ENCODE measurements around the gene GPC6. TPM values are rescaled to one million over a fixed set of nuclear protein-coding genes. Genes with fewer than 3 reads are reported as not detected.

Gene GPC6
- polyA plus RNA-seq, 1 donor (not counting 4 experiments of a cell fraction or from before 2014, with no cell fraction given) = 0.42 TPM

- H3K9ac ChIP-seq (ENCODE audit: control insufficient read depth, extremely low read depth, insufficient read depth, low read length) = no peak overlapping the region
- TF ChIP-seq EZH2 (IDR thresholded peaks at IDR 0.05; ENCODE audit: low read length) (no peak), CTCF (optimal IDR thresholded peaks at IDR 0.05 in 1 of 3, IDR thresholded peaks at IDR 0.05 in 1 of 3, conservative IDR thresholded peaks at IDR 0.05 in 1 of 3; ENCODE audit: extremely low read depth in 1 of 3, insufficient read depth in 2 of 3, low read length in 3 of 3) (no peak)
- H3K27ac ChIP-seq (ENCODE audit: control insufficient read depth, insufficient read depth, low read length) = no peak overlapping the region
- no peaks in the 10 kb centered on the region for H3K9me1 ChIP-seq (ENCODE audit: control insufficient read depth, extremely low read depth, insufficient read depth, low read length)
- H3K27me3 ChIP-seq (ENCODE audit: control insufficient read depth, extremely low read depth, insufficient read depth, low read length) = no peaks in the 10 kb centered on the region
- no peaks in the 10 kb centered on the region for H4K20me1 ChIP-seq (ENCODE audit: control insufficient read depth, extremely low read depth, insufficient read depth, low read length)
- dilution Hi-C loops (cut with MboI; ENCODE audit: extremely low pct_ligation_motif_present, low sequenced_read_pairs) = no loop called here
- no peak for FAIRE-seq
- no peak overlapping the region for H2AFZ ChIP-seq (ENCODE audit: control insufficient read depth, low read length)
- H3K4me2 ChIP-seq (ENCODE audit: control insufficient read depth, extremely low read depth, insufficient read depth, low read depth, low read length) = no peak overlapping the region
- H3K4me3 ChIP-seq (ENCODE audit: control insufficient read depth in 2 of 3, extremely low read depth in 1 of 3, insufficient read depth in 2 of 3, low read depth in 1 of 3, low read length in 3 of 3) = no peak overlapping the region
- no peaks in the 10 kb centered on the region for H3K79me2 ChIP-seq (ENCODE audit: control insufficient read depth, insufficient read depth, low read length)
- H3K9me3 ChIP-seq (ENCODE audit: control insufficient read depth, low read depth, low read length) = no peaks in the 10 kb centered on the region
- no peak for DNase-seq (ENCODE audit: low read depth, low spot score)
- H3K4me1 ChIP-seq (ENCODE audit: control insufficient read depth, extremely low read depth, insufficient read depth, low read length) = no peaks in the 10 kb centered on the region
- H3K36me3 ChIP-seq (ENCODE audit: control insufficient read depth in 2 of 2, extremely low read depth in 1 of 2, insufficient read depth in 2 of 2, low read length in 2 of 2) = no peaks in the 10 kb centered on the region
These were observed 757.4 kb downstream of the GPC6 start for GRCh38 chr13:93984052-93984451.

DNA sequence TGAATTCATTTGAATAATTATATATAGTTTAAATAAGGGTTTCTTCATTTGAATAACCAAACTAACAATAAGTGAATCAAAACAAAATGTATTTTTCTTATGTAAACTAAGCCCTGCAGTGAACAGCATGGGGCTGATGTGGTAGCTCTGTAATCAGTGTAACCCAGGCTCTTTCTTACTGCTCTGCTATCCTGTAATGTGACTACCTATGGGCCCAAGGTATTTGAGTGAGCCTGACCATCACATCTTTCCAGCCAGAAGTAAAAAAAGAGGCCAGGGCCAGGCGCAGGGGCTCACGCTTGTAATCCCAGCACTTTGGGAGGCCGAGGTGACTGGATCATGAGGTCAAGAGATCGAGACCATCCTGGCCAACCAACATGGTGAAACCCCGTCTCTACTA is 758.3 kb downstream of the GPC6 start:
- no peaks in the 10 kb centered on the region for H3K36me3 ChIP-seq (ENCODE audit: control insufficient read depth in 2 of 2, extremely low read depth in 1 of 2, insufficient read depth in 2 of 2, low read length in 2 of 2)
- no peak overlapping the region for H2AFZ ChIP-seq (ENCODE audit: control insufficient read depth, low read length)
- no peak overlapping the region for H3K4me3 ChIP-seq (ENCODE audit: control insufficient read depth in 2 of 3, extremely low read depth in 1 of 3, insufficient read depth in 2 of 3, low read depth in 1 of 3, low read length in 3 of 3)
- H3K9me1 ChIP-seq (ENCODE audit: control insufficient read depth, extremely low read depth, insufficient read depth, low read length) = no peaks in the 10 kb centered on the region
- H3K9ac ChIP-seq (ENCODE audit: control insufficient read depth, extremely low read depth, insufficient read depth, low read length) = no peak overlapping the region
- TF ChIP-seq CTCF (optimal IDR thresholded peaks at IDR 0.05 in 1 of 3, IDR thresholded peaks at IDR 0.05 in 1 of 3, conservative IDR thresholded peaks at IDR 0.05 in 1 of 3; ENCODE audit: extremely low read depth in 1 of 3, insufficient read depth in 2 of 3, low read length in 3 of 3) (no peak), EZH2 (IDR thresholded peaks at IDR 0.05; ENCODE audit: low read length) (no peak)
- DNase-seq (ENCODE audit: low read depth, low spot score) (no peak), FAIRE-seq (no peak)
- no peak overlapping the region for H3K4me2 ChIP-seq (ENCODE audit: control insufficient read depth, extremely low read depth, insufficient read depth, low read depth, low read length)
- H3K27me3 ChIP-seq (ENCODE audit: control insufficient read depth, extremely low read depth, insufficient read depth, low read length) = no peaks in the 10 kb centered on the region
- no peaks in the 10 kb centered on the region for H4K20me1 ChIP-seq (ENCODE audit: control insufficient read depth, extremely low read depth, insufficient read depth, low read length)
- H3K27ac ChIP-seq (ENCODE audit: control insufficient read depth, insufficient read depth, low read length) = no peak overlapping the region
- H3K4me1 ChIP-seq (ENCODE audit: control insufficient read depth, extremely low read depth, insufficient read depth, low read length) = no peaks in the 10 kb centered on the region
- dilution Hi-C loops (cut with MboI; ENCODE audit: extremely low pct_ligation_motif_present, low sequenced_read_pairs) = no loop called here
- no peaks in the 10 kb centered on the region for H3K79me2 ChIP-seq (ENCODE audit: control insufficient read depth, insufficient read depth, low read length)
- H3K9me3 ChIP-seq (ENCODE audit: control insufficient read depth, low read depth, low read length) = no peaks in the 10 kb centered on the region

All from keratinocyte (primary cell).